SK-N-SH (cell line): ENCODE data around the gene CANX. TPM values are rescaled to one million over a fixed set of nuclear protein-coding genes. Genes with fewer than 3 reads are reported as not detected.
"Not testable (repeated sequence)": the region's sequence is repeated elsewhere in the genome, so short reads cannot be mapped to it uniquely, and the experiment has no call there.

Experiments
- CTCF ChIA-PET: fragments of 300-600, 350-600 bp; formaldehyde crosslinking; extraction: SDS; loops from one replicate; lab custom pipeline; 2021; lab: Yijun Ruan, JAX
- POLR2A ChIA-PET: fragments of 350-600 bp; sonication (Branson Sonifier 250); formaldehyde crosslinking; extraction: SDS; loops from one replicate; lab custom pipeline; 2020; ENCODE audit warnings: antibody characterized with exemption, inconsistent platforms; lab: Yijun Ruan, JAX
- DNase-seq: peaks from one replicate; pipeline ENCODE4 v3.0.0; 2012
- H2AFZ ChIP-seq: fragments of 200-600 bp; sonication (generic); 2 replicates; pipeline ENCODE4 v1.8.1; 2016; ENCODE audit warnings: antibody characterized with exemption, mild to moderate bottlenecking, low read depth
- H3F3A ChIP-seq: fragments of 200-600 bp; sonication (generic); replicated peaks from 2 replicates; pipeline ENCODE3; 2016; ENCODE audit warnings: antibody characterized with exemption, mild to moderate bottlenecking; ENCODE audit not compliant: insufficient read depth
- H3K27ac ChIP-seq, 2 experiments: fragments of 200-500 bp in 1 of 2; fragments of 200-600 bp in 1 of 2; sonication (Bioruptor generic) in 1 of 2; sonication (generic), shearing (Covaris generic) in 1 of 2; 2 replicates each; pipeline versions ENCODE4 v1.5.1 to v1.6.1; 2014 to 2016; ENCODE audit warnings: low read depth in 2 of 2, inconsistent platforms in 1 of 2, low read length in 1 of 2, mild to moderate bottlenecking in 1 of 2, mixed read lengths in 1 of 2
- H3K27me3 ChIP-seq: fragments of 200-600 bp; sonication (generic), shearing (Covaris generic); 2 replicates; pipeline ENCODE4 v1.6.1; 2016; ENCODE audit warnings: mixed run types; ENCODE audit not compliant: insufficient read depth
- H3K36me3 ChIP-seq, 2 experiments: fragments of 200-500 bp in 1 of 2; fragments of 200-600 bp in 1 of 2; sonication (Bioruptor generic) in 1 of 2; sonication (generic) in 1 of 2; replicated peaks in 1 of 2; 2 replicates each; pipeline versions ENCODE3 to v1.5.1; 2014 to 2016; ENCODE audit warnings: low read length in 1 of 2, mild to moderate bottlenecking in 1 of 2; ENCODE audit not compliant: insufficient read depth in 2 of 2, control insufficient read depth in 1 of 2
- H3K4me1 ChIP-seq, 2 experiments: fragments of 200-500 bp in 1 of 2; fragments of 200-600 bp in 1 of 2; sonication (Bioruptor generic) in 1 of 2; sonication (generic), shearing (Covaris generic) in 1 of 2; 2 replicates each; pipeline versions ENCODE4 v1.5.1 to v1.6.1; 2014 to 2016; ENCODE audit warnings: low read depth in 1 of 2, low read length in 1 of 2, mixed run types in 1 of 2; ENCODE audit not compliant: insufficient read depth in 2 of 2, control insufficient read depth in 1 of 2
- H3K4me2 ChIP-seq: fragments of 200-600 bp; sonication (generic), shearing (Covaris generic); 2 replicates; pipeline ENCODE4 v1.6.1; 2017; ENCODE audit warnings: mixed run types
- H3K4me3 ChIP-seq, 2 experiments: fragments of 200-500 bp in 1 of 2; fragments of 200-600 bp in 1 of 2; sonication (Bioruptor generic) in 1 of 2; sonication (generic), shearing (Covaris generic) in 1 of 2; 2 replicates each; pipeline versions ENCODE4 v1.5.1 to v1.8.1; 2014 to 2016; ENCODE audit warnings: low read depth in 2 of 2, inconsistent platforms in 1 of 2, low read length in 1 of 2, mild to moderate bottlenecking in 1 of 2, mixed read lengths in 1 of 2, moderate library complexity in 1 of 2
- H3K79me2 ChIP-seq: fragments of 200-600 bp; sonication (generic); 2 replicates; pipeline ENCODE4 v1.8.1; 2017; ENCODE audit warnings: mild to moderate bottlenecking; ENCODE audit not compliant: insufficient read depth
- H3K9ac ChIP-seq: fragments of 200-600 bp; sonication (generic); 2 replicates; pipeline ENCODE4 v1.6.1; 2017; ENCODE audit warnings: mixed run types
- H3K9me2 ChIP-seq: fragments of 200-600 bp; sonication (generic); 2 replicates; pipeline ENCODE4 v1.6.1; 2017; ENCODE audit warnings: mixed run types
- H3K9me3 ChIP-seq: fragments of 200-600 bp; sonication (generic); 2 replicates; pipeline ENCODE4 v1.6.1; 2017; ENCODE audit warnings: mixed run types, mild to moderate bottlenecking, moderate library complexity
- H4K20me1 ChIP-seq: fragments of 200-600 bp; sonication (generic); 2 replicates; pipeline ENCODE4 v1.6.1; 2017; ENCODE audit warnings: mild to moderate bottlenecking, mixed run types; ENCODE audit not compliant: insufficient read depth
- CHD2 ChIP-seq: fragments of 150-350 bp; IDR thresholded peaks from 2 replicates; pipeline ENCODE4 v1.6.1; 2018; ENCODE audit warnings: low read length; ENCODE audit not compliant: partially characterized antibody
- EP300 ChIP-seq, 2 experiments: IDR thresholded peaks; 2 replicates each; pipeline versions ENCODE4 v1.4.0 to v1.6.1; 2012; ENCODE audit warnings: borderline replicate concordance in 1 of 2, low read depth in 1 of 2, low read length in 1 of 2
- EZH2phosphoT487 ChIP-seq: fragments of 200-600 bp; sonication (generic); IDR thresholded peaks from 2 replicates; pipeline ENCODE4 v1.6.1; 2017; ENCODE audit warnings: low read depth, mixed run types, mild to moderate bottlenecking, antibody characterized with exemption, moderate library complexity, borderline replicate concordance
- GABPA ChIP-seq: IDR thresholded peaks from 2 replicates; pipeline ENCODE4 v1.4.0; 2012; ENCODE audit warnings: low read depth, mild to moderate bottlenecking
- GATA2 ChIP-seq: sonication (generic); formaldehyde crosslinking; IDR thresholded peaks from 2 replicates; pipeline ENCODE4 v1.5.0; 2020; ENCODE audit warnings: mild to moderate bottlenecking, missing genetic modification reagents
- JUND ChIP-seq: IDR thresholded peaks from 2 replicates; pipeline ENCODE4 v1.4.0; 2012
- MEF2A ChIP-seq: IDR thresholded peaks from 2 replicates; pipeline ENCODE4 v1.4.0; 2012; ENCODE audit warnings: low read depth, borderline replicate concordance
- NFIC ChIP-seq: IDR thresholded peaks from 2 replicates; pipeline ENCODE4 v1.4.0; 2012; ENCODE audit warnings: borderline replicate concordance
- NRF1 ChIP-seq: IDR thresholded peaks from 2 replicates; pipeline ENCODE4 v1.6.1; 2012; ENCODE audit warnings: low read depth, mild to moderate bottlenecking, low read length
- RAD21 ChIP-seq: IDR thresholded peaks from 2 replicates; pipeline ENCODE4 v1.6.1; 2012; ENCODE audit warnings: mild to moderate bottlenecking, low read length
- RCOR1 ChIP-seq: fragments of 150-350 bp; IDR thresholded peaks from 2 replicates; pipeline ENCODE4 v1.6.1; 2017; ENCODE audit warnings: antibody characterized with exemption, low read length
- RXRA ChIP-seq: IDR thresholded peaks from 2 replicates; pipeline ENCODE4 v1.4.0; 2012; ENCODE audit warnings: low read depth, mild to moderate bottlenecking, borderline replicate concordance
- SIN3A ChIP-seq: IDR thresholded peaks from 2 replicates; pipeline ENCODE4 v1.6.1; 2012; ENCODE audit warnings: low read depth, mild to moderate bottlenecking, low read length, moderate library complexity, borderline replicate concordance
- SMC3 ChIP-seq: IDR thresholded peaks from 2 replicates; pipeline ENCODE4 v1.6.1; 2012; ENCODE audit warnings: low read depth, low read length, improper control_type of control experiment
- TAF1 ChIP-seq: IDR thresholded peaks from 2 replicates; pipeline ENCODE4 v1.6.1; 2012; ENCODE audit warnings: low read depth, mild to moderate bottlenecking, low read length, moderate library complexity, borderline replicate concordance
- TCF12 ChIP-seq: IDR thresholded peaks from 2 replicates; pipeline ENCODE4 v1.4.0; 2012
- TEAD4 ChIP-seq: IDR thresholded peaks from 2 replicates; pipeline ENCODE4 v1.4.0; 2012; ENCODE audit warnings: mild to moderate bottlenecking, borderline replicate concordance; ENCODE audit not compliant: insufficient read depth
- USF2 ChIP-seq: fragments of 150-350 bp; IDR thresholded peaks from 2 replicates; pipeline ENCODE4 v1.6.1; 2017; ENCODE audit warnings: antibody characterized with exemption, low read length, low read depth, borderline replicate concordance
- WGBS: methylation state at CpG from one replicate; pipeline ENCODE4 v1.1.6; 2017; ENCODE audit warnings: low lambda C conversion rate; 5-methylcytosine and 5-hydroxymethylcytosine counted together
- polyA plus RNA-seq, 3 experiments: library from polyadenylated mRNA; depleted of rRNA; stranded (reverse); fragments of >200 nt; gene quantifications; 2 replicates each; pipeline ENCODE4 v1.2.3, GENCODE V29; 2012

Gene CANX
- polyA plus RNA-seq, 1 of the 3 experiments (the other 2 are of a cell fraction): 215 TPM

GRCh38 chr5:179694561-179694960 is 4.2 kb upstream of the CANX start (continued):
- TF ChIP-seq SMC3: no peak
- no peak for TF ChIP-seq RCOR1
- TF ChIP-seq GABPA: no peak
- no peak for TF ChIP-seq SIN3A
- TF ChIP-seq, all 33 proteins: peak for 0

DNA sequence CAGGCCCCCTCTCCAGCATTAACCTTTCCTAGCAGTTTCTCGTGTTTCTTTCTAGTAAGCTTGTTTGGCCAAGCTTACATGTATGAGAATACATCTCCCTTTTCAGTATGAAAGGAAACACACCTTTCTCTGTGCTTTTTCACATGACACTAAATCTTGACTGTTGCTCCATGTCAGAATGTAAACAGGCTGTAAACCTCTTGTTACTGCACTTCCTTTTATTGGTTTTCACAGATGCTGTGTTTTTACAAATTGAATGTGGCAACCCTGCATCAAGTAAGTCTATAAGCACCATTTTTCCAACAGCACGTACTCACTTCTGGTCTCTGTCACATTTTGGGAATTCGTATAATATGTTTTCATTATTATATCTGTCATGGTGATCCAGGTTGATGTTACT is 2.2 kb upstream of the CANX start:
- no peaks in the 10 kb centered on the region for H3K9me3 ChIP-seq
- no peak for DNase-seq
- ChIA-PET CTCF (interaction anchor here (1.1 kb wide), 1 partner anchor 17 kb away, joined by 3 read pairs; no protein-coding TSS in a partner anchor), POLR2A (interaction anchor here (0.6 to 2.6 kb wide), 2 partner anchors 15 to 19 kb away, joined by 3 to 8 read pairs; no protein-coding TSS in a partner anchor)
- peaks cover 46% of the 10 kb centered on the region for H3K79me2 ChIP-seq
- H3K27ac ChIP-seq: no peak overlapping the region; a peak in 1 of 4 replicates
- peak overlapping the region; percentile 82; the same call in 1 of the 2 replicates for H3K4me2 ChIP-seq
- no peak overlapping the region for H3K9ac ChIP-seq
- H3K9me2 ChIP-seq: no peaks in the 10 kb centered on the region
- no peak overlapping the region for H3K4me3 ChIP-seq
- 96% methylated on average over 3 of the region's 3 CpGs for WGBS
- H3F3A ChIP-seq: peaks cover 17% of the 10 kb centered on the region
- no peaks in the 10 kb centered on the region for H3K27me3 ChIP-seq
- peaks cover 4 to 5% of the 10 kb centered on the region in 2 experiments; a peak in 2 of 4 replicates for H3K4me1 ChIP-seq
- H4K20me1 ChIP-seq: peaks cover 17% of the 10 kb centered on the region
- H2AFZ ChIP-seq: no peak overlapping the region
- peaks cover 0 to 5% of the 10 kb centered on the region in 2 experiments for H3K36me3 ChIP-seq
- TF ChIP-seq NRF1 (no peak), TEAD4 (no peak), NFIC (no peak), GABPA (no peak)

GRCh38 chr5:179697108-179697507 is 1.7 kb upstream of the CANX start:
- H3K79me2 ChIP-seq: peaks cover 51% of the 10 kb centered on the region
- H3K4me3 ChIP-seq: peak overlapping the region in 1 of 2 experiments; percentile 74; a peak in 1 of 4 replicates
- H3K4me1 ChIP-seq: peaks cover 4 to 5% of the 10 kb centered on the region in 2 experiments; a peak in 2 of 4 replicates
- peak overlapping the region in 1 of 2 experiments; percentile 96; a peak in 1 of 4 replicates for H3K27ac ChIP-seq
- H3K36me3 ChIP-seq: peaks cover 0 to 9% of the 10 kb centered on the region in 2 experiments
- CTCF ChIA-PET: interaction anchor here (0.7 to 1.1 kb wide), 3 partner anchors 17 to 99 kb away, joined by 3 read pairs; partner anchors contain the start of gene MAML1
- peak overlapping the region; percentile 82 for H3K4me2 ChIP-seq
- H3K9me3 ChIP-seq: no peaks in the 10 kb centered on the region
- no peaks in the 10 kb centered on the region for H3K9me2 ChIP-seq
- TF ChIP-seq SMC3 (no peak), EP300 (IDR thresholded peaks at IDR 0.05; ENCODE audit: borderline replicate concordance in 1 of 2, low read depth in 1 of 2, low read length in 1 of 2) (no peak), JUND (no peak), GATA2 (CRISPR knock-in tag) (no peak), TCF12 (no peak), USF2 (no peak), EZH2phosphoT487 (no peak), TAF1 (no peak), RAD21 (no peak), CHD2 (no peak), RXRA (no peak), MEF2A (no peak)
- peaks cover 17% of the 10 kb centered on the region for H3F3A ChIP-seq
- no peaks in the 10 kb centered on the region for H3K27me3 ChIP-seq
- POLR2A ChIA-PET: interaction anchor here (2.6 kb wide), 1 partner anchor 19 kb away, joined by 8 read pairs; no protein-coding TSS in a partner anchor
- no peak overlapping the region; the same call in 1 of the 2 replicates for H2AFZ ChIP-seq
- no peak for DNase-seq
- 93% methylated on average over 2 of the region's 2 CpGs for WGBS
- peaks cover 22% of the 10 kb centered on the region for H4K20me1 ChIP-seq
- H3K9ac ChIP-seq: 0 out of 2 replicates have a peak overlapping the region, but pooled peaks have one; percentile 99

- not testable (repeated sequence) for H3K9me3 ChIP-seq, H3K4me1 ChIP-seq, H3K27me3 ChIP-seq, DNase-seq, H3K9me2 ChIP-seq
- Histone ChIP-seq H2AFZ (peak overlapping the region; percentile 64), H3K79me2 (peaks cover 56% of the 10 kb centered on the region), H3K36me3 (peaks cover 0 to 12% of the 10 kb centered on the region in 2 experiments), H3F3A (peaks cover 17% of the 10 kb centered on the region), H3K4me2 (peak overlapping the region; percentile 82), H3K27ac (peak overlapping the region; percentile 94 to 96), H3K9ac (peak overlapping the region; percentile 99), H4K20me1 (peaks cover 26% of the 10 kb centered on the region), H3K4me3 (peak overlapping the region; percentile 62 to 74)
- POLR2A ChIA-PET: interaction anchor here (2.6 kb wide), 1 partner anchor 20 kb away, joined by 8 read pairs; no protein-coding TSS in a partner anchor
- CTCF ChIA-PET: interaction anchor here (0.7 to 1.1 kb wide), 3 partner anchors 18 to 99 kb away, joined by 3 read pairs; partner anchors contain the start of gene MAML1
- 92% methylated on average over 15 of the region's 15 CpGs for WGBS
Measured at GRCh38 chr5:179697543-179697942, 1.2 kb upstream of the CANX start.
